Endometrial microvascular endothelial cells (primary cell): ENCODE data around the gene AMPH. TPM values are rescaled to one million over a fixed set of nuclear protein-coding genes. Genes with fewer than 3 reads are reported as not detected.
"Not testable (repeated sequence)": the region's sequence is repeated elsewhere in the genome, so short reads cannot be mapped to it uniquely, and the experiment has no call there.

ENCODE experiments used
- in situ Hi-C: cut with HindIII; loops from 2 replicates; pipeline ENCODE4 v1.10.0; 2017; ENCODE audit warnings: low sequenced_read_pairs, low pct_unique_long_range_greater_than_20kb; ENCODE audit errors: inconsistent ontology term
- total RNA-seq: library from RNA; depleted of rRNA; stranded (reverse); fragments of >200 nt; gene quantifications from one replicate; pipeline ENCODE4 v1.2.3, GENCODE V29; 2015; ENCODE audit errors: inconsistent ontology term

AMPH gene
- total RNA-seq, 1 donor from 2014 or later, result not detected

GRCh38 chr7:38427279-38427955, 203.8 kb downstream of the AMPH start:
- in situ Hi-C loops, result no loop called here

DNA sequence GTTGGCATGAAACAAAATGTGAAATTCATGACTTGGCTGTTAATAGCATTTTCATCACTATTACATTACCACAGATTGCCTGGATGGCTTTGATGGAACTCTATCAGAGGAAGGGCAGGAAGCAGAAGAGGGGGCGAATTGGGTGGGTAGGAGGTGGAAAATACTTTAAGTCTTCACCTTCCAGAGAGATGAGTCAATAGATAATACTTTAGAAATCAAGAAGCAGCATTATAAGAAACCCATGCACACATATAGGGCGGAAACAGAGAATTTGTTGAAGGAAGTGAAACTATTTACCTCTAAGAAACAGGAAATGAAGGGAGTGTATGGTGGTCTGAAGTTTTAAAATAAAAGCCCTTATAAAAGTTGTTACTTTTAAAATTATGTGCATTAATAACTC, 205.7 kb downstream of the AMPH start:
- in situ Hi-C loops, result no loop called here

GRCh38 chr7:38424750-38425463, 206.3 kb downstream of the AMPH start:
- in situ Hi-C loops, result no loop called here

- in situ Hi-C loops, result no loop called here
These were observed 217.4 kb downstream of the AMPH start for GRCh38 chr7:38413784-38414183.

- in situ Hi-C loops, result no loop called here
These were observed 219.8 kb downstream of the AMPH start for GRCh38 chr7:38411404-38411803.

DNA sequence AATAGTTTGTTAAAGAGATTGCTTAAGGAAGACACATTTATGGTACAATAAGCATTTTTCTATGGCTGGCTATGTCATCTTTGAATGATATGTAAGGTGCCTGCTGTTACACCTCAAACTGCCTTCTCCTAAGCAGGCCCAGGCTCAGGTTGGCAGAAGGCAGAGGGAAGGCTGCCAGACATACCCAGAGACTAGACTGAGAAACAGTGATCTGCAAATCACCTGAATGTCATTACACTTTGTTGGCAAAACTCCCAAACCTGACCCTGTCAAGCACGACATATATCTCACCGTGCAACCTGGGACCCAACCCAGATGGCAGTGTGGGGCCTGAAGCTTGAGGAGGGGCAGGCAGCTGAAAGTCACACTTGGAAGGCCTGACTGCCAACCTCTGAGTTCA, 221.1 kb downstream of the AMPH start:
- in situ Hi-C loops, result no loop called here

GRCh38 chr7:38409531-38409930, 221.6 kb downstream of the AMPH start:
- in situ Hi-C loops, result no loop called here

- in situ Hi-C loops, result no loop called here
These were observed 232.3 kb downstream of the AMPH start for GRCh38 chr7:38398725-38399321.

GRCh38 chr7:38396852-38397251, 234.3 kb downstream of the AMPH start:
- in situ Hi-C loops, result no loop called here

- in situ Hi-C loops, result not testable (repeated sequence)
These were observed 235.1 kb downstream of the AMPH start for GRCh38 chr7:38395921-38396552.

GRCh38 chr7:38394660-38395059, 236.5 kb downstream of the AMPH start:
- in situ Hi-C loops, result no loop called here

DNA sequence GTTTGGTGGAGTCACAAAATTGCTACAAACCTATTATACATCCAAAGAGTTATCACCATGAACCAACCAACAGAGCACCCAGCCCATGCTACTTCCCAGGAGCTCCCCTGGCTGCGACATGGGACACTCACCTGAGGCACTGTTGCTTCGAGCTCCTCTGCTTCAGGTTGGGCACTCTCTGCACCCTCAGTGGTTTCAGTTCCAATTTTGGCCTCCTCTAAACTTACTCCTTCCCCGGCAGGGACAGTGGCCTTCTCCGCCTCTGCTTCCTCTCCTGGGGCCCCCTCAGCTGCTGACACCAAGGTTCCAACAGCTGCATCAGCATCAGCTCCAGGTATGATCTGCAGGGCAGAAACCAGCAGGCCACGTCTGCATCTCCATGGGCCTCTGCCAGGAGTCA, 237.3 kb downstream of the AMPH start:
- in situ Hi-C loops, result no loop called here

- in situ Hi-C loops, result no loop called here
These were observed 239.4 kb downstream of the AMPH start for GRCh38 chr7:38391751-38392150.

GRCh38 chr7:38385682-38386081, 245.5 kb downstream of the AMPH start:
- in situ Hi-C loops, result no loop called here

DNA sequence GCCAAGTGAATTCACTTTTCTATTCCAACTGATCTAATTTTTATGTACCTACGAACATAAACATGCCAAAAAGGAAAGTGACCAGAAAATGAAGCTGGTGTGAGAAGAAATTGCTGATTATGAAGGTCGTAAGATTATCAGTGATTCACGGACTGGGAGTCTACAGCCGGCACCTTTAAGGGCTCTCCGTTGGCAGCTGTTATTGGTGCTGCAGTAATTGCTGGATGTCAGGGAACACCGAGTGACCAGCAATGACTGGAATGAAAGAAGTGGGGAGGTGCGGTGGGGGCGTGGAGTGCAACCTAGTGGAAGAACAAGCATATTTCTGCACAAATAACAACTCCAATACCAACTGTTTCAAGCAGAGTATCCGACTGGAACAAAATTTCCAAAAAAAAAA, 247.9 kb downstream of the AMPH start:
- in situ Hi-C loops, result no loop called here

- in situ Hi-C loops, result no loop called here
These were observed 248.5 kb downstream of the AMPH start for GRCh38 chr7:38382684-38383083.

GRCh38 chr7:38375453-38375852, 255.7 kb downstream of the AMPH start:
- in situ Hi-C loops, result no loop called here

GRCh38 chr7:38374507-38374906, 256.7 kb downstream of the AMPH start:
- in situ Hi-C loops, result no loop called here

DNA sequence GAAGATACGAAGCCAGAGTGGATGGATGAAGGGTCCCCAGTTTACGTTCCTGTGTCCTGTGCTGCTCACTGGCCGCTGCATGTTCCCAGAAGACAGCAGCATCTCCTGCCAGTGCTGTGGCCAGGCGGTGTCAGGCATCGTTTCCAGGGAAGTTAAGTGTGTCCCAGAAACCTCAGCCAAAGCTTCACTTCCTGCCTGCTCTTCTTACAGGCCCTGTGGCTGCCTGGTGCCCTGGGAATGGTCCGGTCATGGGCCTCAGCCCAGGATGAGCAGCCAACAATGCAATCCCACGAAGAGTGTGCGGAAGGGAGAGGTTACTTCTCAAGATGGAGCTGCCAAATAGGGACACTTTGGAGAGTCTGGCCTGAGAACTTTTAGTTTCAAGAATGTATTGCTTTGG, 258.0 kb downstream of the AMPH start:
- in situ Hi-C loops, result no loop called here

GRCh38 chr7:38372290-38372689, 258.9 kb downstream of the AMPH start:
- in situ Hi-C loops, result no loop called here
